Mucosa of gallbladder (tissue), 1 donor: ENCODE measurements around the gene ESYT2. TPM values are rescaled to one million over a fixed set of nuclear protein-coding genes. Genes with fewer than 3 reads are reported as not detected.

Experiments
- DNase-seq: peaks from one replicate; pipeline ENCODE4 v3.0.0-alpha.2; 2020; ENCODE audit warnings: low spot score
- total RNA-seq: library from RNA; stranded (reverse); gene quantifications from one replicate; pipeline ENCODE4 v1.2.1, GENCODE V29; 2021
- donor health status: DM: no; HTN: no; CAD: no.

Gene ESYT2
- total RNA-seq, 1 donor from 2014 or later = 62.6 TPM

- DNase-seq = no peak
Observed at GRCh38 chr7:158746957-158747356, 82.4 kb downstream of the ESYT2 start.

- DNase-seq = no peak
Observed at GRCh38 chr7:158745057-158745715, 84.1 kb downstream of the ESYT2 start.

- no peak for DNase-seq
Observed at GRCh38 chr7:158744070-158744469, 85.2 kb downstream of the ESYT2 start.

GRCh38 chr7:158743219-158743618, 86.1 kb downstream of the ESYT2 start:
- no peak for DNase-seq

GRCh38 chr7:158742065-158742821, 87.1 kb downstream of the ESYT2 start:
- no peak for DNase-seq

GRCh38 chr7:158741294-158741666, 88.0 kb downstream of the ESYT2 start:
- DNase-seq = no peak

GRCh38 chr7:158740657-158741293, 88.5 kb downstream of the ESYT2 start:
- no peak for DNase-seq

- no peak for DNase-seq
Observed at GRCh38 chr7:158740013-158740656, 89.2 kb downstream of the ESYT2 start.

- no peak for DNase-seq
Observed at GRCh38 chr7:158738841-158739240, 90.5 kb downstream of the ESYT2 start.

- DNase-seq = no peak
Observed at GRCh38 chr7:158737064-158737695, 92.1 kb downstream of the ESYT2 start.

- DNase-seq = no peak
Observed at GRCh38 chr7:158735935-158736334, 93.4 kb downstream of the ESYT2 start.

- no peak for DNase-seq
Observed at GRCh38 chr7:158734861-158735260, 94.4 kb downstream of the ESYT2 start.

- DNase-seq = no peak
Observed at GRCh38 chr7:158733775-158734494, 95.4 kb downstream of the ESYT2 start.

- no peak for DNase-seq
Observed at GRCh38 chr7:158733220-158733519, 96.1 kb downstream of the ESYT2 start.

GRCh38 chr7:158732494-158733219, 96.7 kb downstream of the ESYT2 start:
- DNase-seq = no peak

GRCh38 chr7:158731761-158732160, 97.5 kb downstream of the ESYT2 start:
- DNase-seq = no peak

GRCh38 chr7:158730383-158731346, 98.6 kb downstream of the ESYT2 start:
- no peak for DNase-seq

- no peak for DNase-seq
Observed at GRCh38 chr7:158729646-158730382, 99.5 kb downstream of the ESYT2 start.
